Measurements from ENCODE around the gene CYB5R3. TPM values are rescaled to one million over a fixed set of nuclear protein-coding genes. Genes with fewer than 3 reads are reported as not detected.
"Not testable (repeated sequence)": the region's sequence is repeated elsewhere in the genome, so short reads cannot be mapped to it uniquely, and the experiment has no call there.

Gene CYB5R3
- polyA plus RNA-seq, 3 donors: 49.7 to 76.4 (median 54.0) TPM

DNA sequence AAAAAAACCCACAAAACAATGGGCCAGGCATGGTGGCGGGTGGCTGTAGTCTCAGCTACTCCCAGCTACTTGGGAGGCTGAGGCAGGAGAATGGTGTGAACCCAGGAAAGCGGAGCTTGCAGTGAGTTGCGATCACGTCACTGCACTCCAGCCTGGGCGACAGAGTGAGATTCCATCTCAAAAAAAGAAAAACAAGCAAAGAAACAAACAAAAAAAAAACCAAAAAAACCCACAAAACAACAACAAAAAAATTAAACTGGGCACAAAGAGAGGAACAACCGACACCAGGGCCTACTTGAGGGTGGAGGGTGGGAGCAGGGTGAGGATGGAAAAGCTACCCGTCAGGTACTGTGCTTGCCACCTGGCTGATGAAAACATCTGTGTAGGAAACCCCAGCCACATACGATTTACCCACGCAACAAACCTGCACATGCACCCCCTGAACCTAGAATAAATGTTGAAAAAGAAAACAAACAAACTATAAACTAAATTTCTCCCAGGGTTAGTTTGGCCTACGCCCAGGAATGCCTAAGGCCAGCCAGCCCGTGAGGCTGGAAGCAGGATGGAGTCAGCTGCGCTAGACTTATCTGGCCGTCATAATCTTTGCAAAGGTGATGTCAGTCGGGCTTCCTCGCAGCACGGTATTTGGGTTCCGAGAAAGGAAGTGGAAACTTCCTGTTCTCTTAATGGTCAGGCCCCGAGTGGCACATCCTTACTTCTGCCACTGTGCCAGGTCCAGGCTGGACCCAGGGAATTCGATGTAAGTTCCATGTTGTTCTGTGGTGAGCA, 21.9 kb upstream of the CYB5R3 start:
- no peaks in the 10 kb centered on the region for H3K36me3 Mint-ChIP-seq
- Histone ChIP-seq H2AFZ (ENCODE audit: insufficient read depth, low read depth, low read length, poor library complexity, severe bottlenecking) (no peak overlapping the region), H3K4me1 (ENCODE audit: control insufficient read depth in 1 of 2, insufficient read depth in 2 of 2, low read length in 2 of 2) (peaks cover 5 to 10% of the 10 kb centered on the region in 2 donors), H3K36me3 (replicated peaks in 1 of 2; ENCODE audit: control insufficient read depth in 1 of 2, insufficient read depth in 2 of 2, low read length in 2 of 2) (no peaks in the 10 kb centered on the region), H4K20me1 (ENCODE audit: insufficient read depth, low read length) (no peaks in the 10 kb centered on the region), H3K79me2 (ENCODE audit: insufficient read depth, low read length) (no peaks in the 10 kb centered on the region), H3K4me2 (replicated peaks; ENCODE audit: extremely low read depth, low read length, poor library complexity, severe bottlenecking) (no peak overlapping the region), H3K27me3 (ENCODE audit: control insufficient read depth in 2 of 2, insufficient read depth in 2 of 2, low read length in 2 of 2) (no peaks in the 10 kb centered on the region), H3K27ac (ENCODE audit: low read depth in 1 of 2, low read length in 2 of 2) (no peak overlapping the region), H3K9me3 (replicated peaks in 1 of 2; ENCODE audit: control insufficient read depth in 1 of 2, insufficient read depth in 1 of 2, low read length in 2 of 2) (no peaks in the 10 kb centered on the region), H3K4me3 (replicated peaks in 1 of 3; ENCODE audit: low read depth in 2 of 3, low read length in 3 of 3) (no peak overlapping the region), H3K9ac (ENCODE audit: insufficient read depth, low read length, poor library complexity, severe bottlenecking) (no peak overlapping the region)
- peak overlapping the region in 1 of 2 donors; percentile 15 for H3K4me3 Mint-ChIP-seq
- DNase-seq: peak; percentile 30 to 52 (median 46)
- TF ChIP-seq, protein P1, sequence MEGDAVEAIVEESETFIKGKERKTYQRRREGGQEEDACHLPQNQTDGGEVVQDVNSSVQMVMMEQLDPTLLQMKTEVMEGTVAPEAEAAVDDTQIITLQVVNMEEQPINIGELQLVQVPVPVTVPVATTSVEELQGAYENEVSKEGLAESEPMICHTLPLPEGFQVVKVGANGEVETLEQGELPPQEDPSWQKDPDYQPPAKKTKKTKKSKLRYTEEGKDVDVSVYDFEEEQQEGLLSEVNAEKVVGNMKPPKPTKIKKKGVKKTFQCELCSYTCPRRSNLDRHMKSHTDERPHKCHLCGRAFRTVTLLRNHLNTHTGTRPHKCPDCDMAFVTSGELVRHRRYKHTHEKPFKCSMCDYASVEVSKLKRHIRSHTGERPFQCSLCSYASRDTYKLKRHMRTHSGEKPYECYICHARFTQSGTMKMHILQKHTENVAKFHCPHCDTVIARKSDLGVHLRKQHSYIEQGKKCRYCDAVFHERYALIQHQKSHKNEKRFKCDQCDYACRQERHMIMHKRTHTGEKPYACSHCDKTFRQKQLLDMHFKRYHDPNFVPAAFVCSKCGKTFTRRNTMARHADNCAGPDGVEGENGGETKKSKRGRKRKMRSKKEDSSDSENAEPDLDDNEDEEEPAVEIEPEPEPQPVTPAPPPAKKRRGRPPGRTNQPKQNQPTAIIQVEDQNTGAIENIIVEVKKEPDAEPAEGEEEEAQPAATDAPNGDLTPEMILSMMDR (IDR thresholded peaks at IDR 0.05): no peak
- peaks cover 1 to 11% (median 4%) of the 10 kb centered on the region in 3 donors for H3K27me3 Mint-ChIP-seq (ENCODE audit: low read depth in 3 of 3)
- H3K9me3 Mint-ChIP-seq: no peaks in the 10 kb centered on the region
- peaks cover 25% of the 10 kb centered on the region for H3K4me1 Mint-ChIP-seq
- peak overlapping the region in 3 of 7 donors; percentile 14 to 71 (median 54) for H3K27ac Mint-ChIP-seq
- intact Hi-C loops (cut with micrococcal nuclease): no loop called here
- 16% methylated on average over 8 of the region's 19 CpGs for WGBS (ENCODE audit: insufficient coverage)

DNA sequence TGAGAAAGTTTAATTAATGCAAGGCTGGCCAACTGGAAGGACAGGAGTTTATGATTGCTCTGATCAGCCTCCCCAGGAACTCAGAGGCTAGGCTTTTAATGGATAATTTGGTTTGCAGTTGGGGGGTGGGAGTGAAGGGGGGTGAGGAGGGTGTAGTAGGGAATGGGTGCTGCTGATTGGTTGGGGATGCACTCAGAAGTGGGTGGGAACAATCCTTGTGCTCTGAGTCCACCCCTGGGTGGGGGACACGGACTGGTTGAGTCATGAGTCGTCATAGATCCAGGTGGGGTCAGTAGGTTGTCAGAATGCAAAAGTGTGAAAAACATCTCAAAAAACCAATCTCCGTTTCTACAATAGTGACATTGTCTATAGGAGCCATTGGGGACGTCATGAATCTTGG, 20.9 kb upstream of the CYB5R3 start:
- no CpG with 5 or more reads among the region's 4 CpGs for WGBS (ENCODE audit: insufficient coverage)
- Histone ChIP-seq H3K27ac (ENCODE audit: low read depth in 1 of 2, low read length in 2 of 2) (no peak overlapping the region), H3K27me3 (ENCODE audit: control insufficient read depth in 2 of 2, insufficient read depth in 2 of 2, low read length in 2 of 2) (no peaks in the 10 kb centered on the region), H3K4me3 (replicated peaks in 1 of 3; ENCODE audit: low read depth in 2 of 3, low read length in 3 of 3) (no peak overlapping the region), H3K36me3 (replicated peaks in 1 of 2; ENCODE audit: control insufficient read depth in 1 of 2, insufficient read depth in 2 of 2, low read length in 2 of 2) (no peaks in the 10 kb centered on the region), H3K4me2 (replicated peaks; ENCODE audit: extremely low read depth, low read length, poor library complexity, severe bottlenecking) (no peak overlapping the region), H3K4me1 (ENCODE audit: control insufficient read depth in 1 of 2, insufficient read depth in 2 of 2, low read length in 2 of 2) (peaks cover 5 to 10% of the 10 kb centered on the region in 2 donors), H3K9ac (ENCODE audit: insufficient read depth, low read length, poor library complexity, severe bottlenecking) (no peak overlapping the region), H3K9me3 (replicated peaks in 1 of 2; ENCODE audit: control insufficient read depth in 1 of 2, insufficient read depth in 1 of 2, low read length in 2 of 2) (no peaks in the 10 kb centered on the region), H2AFZ (ENCODE audit: insufficient read depth, low read depth, low read length, poor library complexity, severe bottlenecking) (no peak overlapping the region), H4K20me1 (ENCODE audit: insufficient read depth, low read length) (no peaks in the 10 kb centered on the region), H3K79me2 (ENCODE audit: insufficient read depth, low read length) (no peaks in the 10 kb centered on the region)
- no peak overlapping the region for H3K4me3 Mint-ChIP-seq
- H3K27me3 Mint-ChIP-seq (ENCODE audit: low read depth in 3 of 3): peaks cover 1 to 7% (median 4%) of the 10 kb centered on the region in 3 donors
- no peaks in the 10 kb centered on the region for H3K36me3 Mint-ChIP-seq
- H3K9me3 Mint-ChIP-seq: no peaks in the 10 kb centered on the region
- TF ChIP-seq, protein P1 (IDR thresholded peaks at IDR 0.05): no peak
- H3K4me1 Mint-ChIP-seq: peaks cover 25% of the 10 kb centered on the region
- no peak overlapping the region for H3K27ac Mint-ChIP-seq
- intact Hi-C loops (cut with micrococcal nuclease): no loop called here
- DNase-seq: no peak

DNA sequence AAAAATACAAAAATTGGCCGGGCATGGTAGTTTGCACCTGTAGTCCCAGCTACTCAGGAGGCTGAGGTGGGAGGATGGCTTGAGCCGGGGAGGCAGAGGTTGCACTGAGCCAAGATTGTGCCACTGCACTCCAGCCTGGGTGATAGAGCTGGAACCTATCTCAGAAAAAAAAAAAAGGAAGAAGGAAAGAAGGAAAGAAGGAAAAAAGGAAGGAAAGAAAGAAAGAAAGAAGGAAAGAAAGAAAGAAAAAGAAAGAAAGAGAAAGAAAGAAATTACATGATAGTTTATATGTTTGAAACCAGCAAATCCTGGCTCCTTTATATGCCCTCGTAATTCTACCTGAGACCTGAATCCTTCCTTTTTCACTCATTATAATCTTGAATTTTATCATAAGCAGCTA, 17.2 kb upstream of the CYB5R3 start:
- not testable (repeated sequence) for H3K4me3 Mint-ChIP-seq

More for the DNA sequence above, 17.2 kb upstream of the CYB5R3 start:
- H3K9me3 Mint-ChIP-seq; H3K4me3 ChIP-seq (replicated peaks in 1 of 3; ENCODE audit: low read depth in 2 of 3, low read length in 3 of 3); DNase-seq; H3K36me3 ChIP-seq (replicated peaks in 1 of 2; ENCODE audit: control insufficient read depth in 1 of 2, insufficient read depth in 2 of 2, low read length in 2 of 2); H3K27ac Mint-ChIP-seq; H3K4me2 ChIP-seq (replicated peaks; ENCODE audit: extremely low read depth, low read length, poor library complexity, severe bottlenecking); H3K79me2 ChIP-seq (ENCODE audit: insufficient read depth, low read length); H3K9me3 ChIP-seq (replicated peaks in 1 of 2; ENCODE audit: control insufficient read depth in 1 of 2, insufficient read depth in 1 of 2, low read length in 2 of 2); H2AFZ ChIP-seq (ENCODE audit: insufficient read depth, low read depth, low read length, poor library complexity, severe bottlenecking); H3K27ac ChIP-seq (ENCODE audit: low read depth in 1 of 2, low read length in 2 of 2); H3K9ac ChIP-seq (ENCODE audit: insufficient read depth, low read length, poor library complexity, severe bottlenecking); H3K36me3 Mint-ChIP-seq; H4K20me1 ChIP-seq (ENCODE audit: insufficient read depth, low read length): not testable (repeated sequence)
- H3K27me3 Mint-ChIP-seq (ENCODE audit: low read depth in 3 of 3): peaks cover 19 to 26% (median 20%) of the 10 kb centered on the region in 3 donors
- intact Hi-C loops (cut with micrococcal nuclease): loop anchor here in 1 of 2 donors (10.0 kb wide), 1 partner anchor 68 kb away; no protein-coding TSS in a partner anchor
- Histone ChIP-seq H3K27me3 (ENCODE audit: control insufficient read depth in 2 of 2, insufficient read depth in 2 of 2, low read length in 2 of 2) (peaks cover 4 to 12% of the 10 kb centered on the region in 2 donors), H3K4me1 (ENCODE audit: control insufficient read depth in 1 of 2, insufficient read depth in 2 of 2, low read length in 2 of 2) (peaks cover 9 to 16% of the 10 kb centered on the region in 2 donors)
- 100% methylated on average over 1 of the region's 3 CpGs for WGBS (ENCODE audit: insufficient coverage)
- H3K4me1 Mint-ChIP-seq: peaks cover 15% of the 10 kb centered on the region
